ENCODE measurements around the gene CCDC73.

DNA sequence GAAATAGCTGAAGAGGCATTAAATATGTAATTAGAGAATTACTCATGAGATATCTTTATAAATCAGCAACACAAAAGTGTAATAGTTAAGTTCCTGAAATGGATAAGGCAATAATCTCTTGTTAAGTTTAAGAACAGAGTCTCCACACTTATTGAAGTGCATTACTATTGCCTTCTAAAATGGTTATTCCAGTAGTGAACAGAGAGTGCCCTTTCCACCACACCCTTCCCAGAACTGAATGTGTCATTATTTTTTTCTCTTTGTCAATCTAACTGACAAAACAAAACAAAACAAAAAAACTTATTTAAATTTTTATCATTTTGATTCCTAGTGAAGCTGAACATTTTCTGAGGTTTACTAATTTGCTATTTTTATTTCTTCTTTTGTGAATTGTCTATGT, 26.0 kb upstream of the CCDC73 start:
- no peak for TF ChIP-seq EP300 (IDR thresholded peaks at IDR 0.05)
- no peak for TF ChIP-seq CTCF (IDR thresholded peaks at IDR 0.05)

All from tibial nerve (tissue), 4 donors.